GM18526 (cell line): ENCODE results near the gene EFCAB7.
A peak's percentile ranks its signal among the peaks of the same experiment; 100 is the strongest.

Experiments
- POLR2A ChIP-seq: IDR thresholded peaks from 3 replicates; pipeline ENCODE4 v1.6.1; 2011; ENCODE audit not compliant: insufficient read length; ENCODE audit errors: extremely low read depth

The EFCAB7 gene

DNA sequence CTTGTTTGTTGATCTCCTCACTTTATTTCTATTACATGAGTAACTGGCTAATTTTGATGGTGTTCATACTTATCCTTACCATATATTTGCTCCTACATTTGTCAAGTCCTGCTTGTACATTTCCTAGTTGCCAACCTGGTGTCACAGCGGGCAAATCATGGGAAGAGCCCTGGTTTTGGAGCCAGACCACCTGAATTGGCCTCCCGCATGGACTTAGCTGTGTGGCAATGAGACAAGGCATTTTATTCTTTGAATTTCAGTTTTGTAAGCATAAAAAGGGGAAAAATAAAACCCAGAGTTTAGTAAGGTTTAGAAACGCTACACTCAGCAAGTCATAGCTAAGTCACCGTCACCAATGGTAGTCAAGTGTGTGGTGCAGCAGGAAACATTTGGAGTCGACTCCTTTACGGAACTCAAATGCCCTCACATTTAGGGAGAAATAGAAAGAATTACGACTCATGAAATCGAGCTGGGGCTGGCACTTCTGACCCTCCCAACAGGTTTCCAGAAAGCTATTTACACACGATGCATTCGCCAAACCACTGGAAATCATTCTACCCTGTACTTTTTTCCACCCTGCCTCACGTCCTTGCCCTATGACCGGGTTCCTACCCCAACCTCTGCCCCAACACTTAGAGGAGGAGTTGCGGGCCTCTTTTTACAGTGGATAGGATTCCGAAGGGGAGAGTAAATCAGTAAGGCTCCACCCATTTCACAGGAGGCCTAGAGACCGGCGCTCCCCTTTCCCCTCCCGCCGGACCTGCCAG is 69.4 kb downstream of the EFCAB7 start:
- no peak for TF ChIP-seq POLR2A

DNA sequence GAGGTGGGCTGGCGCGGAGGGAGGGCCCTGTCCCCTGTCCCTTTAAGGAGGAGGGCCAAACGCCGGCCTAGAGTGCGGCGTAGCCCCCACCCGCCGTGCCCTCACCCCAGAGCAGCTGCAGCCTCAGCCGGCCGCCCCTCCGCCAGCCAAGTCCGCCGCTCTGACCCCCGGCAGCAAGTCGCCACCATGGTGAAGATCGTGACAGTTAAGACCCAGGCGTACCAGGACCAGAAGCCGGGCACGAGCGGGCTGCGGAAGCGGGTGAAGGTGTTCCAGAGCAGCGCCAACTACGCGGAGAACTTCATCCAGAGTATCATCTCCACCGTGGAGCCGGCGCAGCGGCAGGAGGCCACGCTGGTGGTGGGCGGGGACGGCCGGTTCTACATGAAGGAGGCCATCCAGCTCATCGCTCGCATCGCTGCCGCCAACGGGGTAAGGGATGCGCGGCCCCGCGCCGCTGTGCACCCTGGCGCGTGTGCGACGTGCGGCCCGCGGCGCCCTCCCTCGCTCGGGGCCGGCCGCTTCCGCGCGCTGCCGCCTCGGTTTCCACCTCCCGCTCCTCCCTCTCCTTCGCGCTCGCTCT is 70.1 kb downstream of the EFCAB7 start, which contains the start of gene PGM1:
PGM1 (plus strand) TSS at position 109 of the 583 bp plus-strand sequence; CDS start at position 187, 78 bp downstream.
- peak; percentile 22 for TF ChIP-seq POLR2A

DNA sequence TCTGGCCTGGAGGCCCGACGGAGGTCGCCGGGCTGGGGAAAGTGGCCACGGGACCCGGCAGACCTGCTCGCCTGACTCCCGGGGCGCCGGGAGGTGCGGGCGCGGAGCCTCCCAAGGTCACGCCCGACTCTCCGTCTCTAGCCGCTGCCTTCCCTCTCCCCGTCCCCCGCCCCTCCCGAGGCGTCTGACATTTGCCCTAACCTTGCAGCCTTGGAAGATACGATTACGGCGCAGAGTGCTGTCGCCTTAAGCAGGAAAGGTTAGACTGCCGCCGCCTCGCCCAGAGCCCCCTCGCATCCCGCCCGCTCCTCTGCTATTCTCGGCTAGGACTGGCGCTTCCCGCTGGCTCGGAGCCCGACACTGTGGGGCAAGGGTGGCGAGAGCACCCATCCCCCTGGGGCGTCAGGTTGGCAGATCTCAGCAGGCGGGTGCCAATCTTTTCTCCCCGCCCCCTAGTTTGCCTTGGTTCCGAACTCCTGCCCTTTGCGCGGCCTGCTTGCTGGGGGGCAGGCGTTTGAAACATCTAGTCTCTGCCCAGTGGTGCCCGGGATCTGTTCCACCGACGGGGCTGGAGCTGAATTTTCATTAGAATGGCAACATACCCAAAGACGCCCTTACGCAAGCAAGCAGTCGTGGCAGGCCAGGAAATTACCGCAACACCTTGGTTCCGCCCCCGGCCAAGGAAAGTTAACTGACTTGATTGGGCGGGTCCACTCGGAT is 70.7 kb downstream of the EFCAB7 start:
- TF ChIP-seq POLR2A = peak; percentile 33

DNA sequence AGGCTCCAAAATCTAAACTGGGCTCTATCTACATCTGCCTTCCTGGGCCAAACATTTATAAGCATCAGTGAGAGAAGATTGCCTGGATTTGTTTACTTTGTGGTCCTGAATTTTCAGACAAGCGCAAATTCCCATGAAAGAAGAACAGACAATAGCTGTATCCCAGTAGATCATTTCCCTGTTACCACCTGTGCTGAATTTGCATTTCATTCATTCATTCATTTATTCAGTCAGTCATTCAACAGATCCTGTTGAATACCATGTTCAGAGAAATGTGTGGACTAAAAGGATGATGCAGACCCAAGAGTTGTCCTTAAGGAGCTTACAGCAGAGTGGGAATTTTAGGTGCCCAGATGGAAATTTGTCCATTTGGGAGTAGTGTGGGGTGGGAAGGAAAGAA is 72.1 kb downstream of the EFCAB7 start:
- no peak for TF ChIP-seq POLR2A

GRCh38 chr1:63599799-63600198 is 76.5 kb downstream of the EFCAB7 start:
- no peak for TF ChIP-seq POLR2A

- TF ChIP-seq POLR2A = no peak
These were observed 76.9 kb downstream of the EFCAB7 start for GRCh38 chr1:63600248-63600647.

GRCh38 chr1:63601061-63601460 is 77.7 kb downstream of the EFCAB7 start:
- no peak for TF ChIP-seq POLR2A

GRCh38 chr1:63601463-63601862 is 78.1 kb downstream of the EFCAB7 start:
- no peak for TF ChIP-seq POLR2A

- TF ChIP-seq POLR2A = no peak
These were observed 78.6 kb downstream of the EFCAB7 start for GRCh38 chr1:63601912-63602311.

- TF ChIP-seq POLR2A = no peak
These were observed 79.3 kb downstream of the EFCAB7 start for GRCh38 chr1:63602629-63603028.

DNA sequence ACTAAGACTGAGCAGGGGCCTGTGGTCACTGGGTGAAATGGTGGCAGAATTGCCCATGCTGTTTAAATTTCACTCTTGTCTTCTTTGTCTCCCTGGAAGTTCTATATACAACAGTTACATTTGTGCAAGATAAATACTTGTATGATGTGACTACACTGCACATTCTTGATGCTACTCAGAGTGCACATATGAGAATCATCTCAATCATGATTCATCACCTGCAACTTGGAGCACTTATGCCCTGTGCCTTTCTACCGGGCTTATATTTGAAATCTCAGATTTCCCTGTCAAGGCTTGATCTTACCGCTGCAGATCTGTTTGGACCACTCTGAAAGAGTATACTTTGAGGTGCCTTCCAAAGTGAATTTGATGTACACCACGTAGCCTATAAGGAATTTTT is 80.5 kb downstream of the EFCAB7 start:
- no peak for TF ChIP-seq POLR2A

- TF ChIP-seq POLR2A = no peak
These were observed 84.0 kb downstream of the EFCAB7 start for GRCh38 chr1:63607322-63607721.

- no peak for TF ChIP-seq POLR2A
These were observed 87.9 kb downstream of the EFCAB7 start for GRCh38 chr1:63611231-63611630.

DNA sequence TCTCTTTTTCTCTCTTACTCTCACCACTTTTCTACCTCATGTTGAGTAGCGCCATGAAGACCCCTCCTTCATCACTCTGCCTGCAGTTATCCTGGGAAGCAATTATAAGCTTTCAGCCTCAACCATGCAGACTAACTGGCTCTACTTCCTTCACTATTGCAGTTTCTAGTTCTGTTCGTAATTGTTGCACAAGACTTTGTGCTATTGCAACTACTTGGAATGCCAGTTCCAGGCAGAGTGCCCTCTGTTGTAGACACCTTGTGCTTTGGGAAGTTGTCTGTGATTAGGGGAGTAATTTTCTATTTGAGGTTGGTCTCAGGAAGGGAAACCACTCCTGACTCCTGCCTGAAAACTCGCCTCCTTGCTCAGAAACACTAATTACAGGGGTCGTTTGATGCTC is 89.2 kb downstream of the EFCAB7 start:
- no peak for TF ChIP-seq POLR2A

DNA sequence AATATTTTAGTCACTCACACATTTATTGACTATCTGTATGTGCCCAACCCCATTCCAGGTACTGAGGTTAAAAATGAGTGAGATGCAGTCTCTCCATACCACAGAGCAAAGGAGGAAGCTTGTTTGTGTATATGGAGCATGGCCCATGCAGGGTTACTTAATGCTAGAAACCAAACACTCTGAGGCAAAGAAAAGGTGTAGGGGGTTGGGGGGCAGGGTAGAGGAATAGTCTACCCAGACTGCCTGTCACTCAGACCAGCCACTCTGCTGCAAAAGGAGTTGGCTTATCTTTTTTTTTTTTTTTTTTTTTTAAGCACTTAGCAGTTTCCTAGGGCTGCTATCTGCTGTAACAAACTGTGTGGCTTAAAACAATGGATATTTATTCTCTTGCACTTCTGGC is 89.6 kb downstream of the EFCAB7 start:
- no peak for TF ChIP-seq POLR2A
